ENCODE measurements around the gene MYO6.

The MYO6 gene

GRCh38 chr6:75968143-75968542 lies 219.1 kb downstream of the MYO6 start:
- no peak for DNase-seq
